ENCODE results near the gene C16orf89. TPM values are rescaled to one million over a fixed set of nuclear protein-coding genes. Genes with fewer than 3 reads are reported as not detected.

C16orf89 gene
- total RNA-seq, 1 experiment from 2014 or later = 0.49 TPM

DNA sequence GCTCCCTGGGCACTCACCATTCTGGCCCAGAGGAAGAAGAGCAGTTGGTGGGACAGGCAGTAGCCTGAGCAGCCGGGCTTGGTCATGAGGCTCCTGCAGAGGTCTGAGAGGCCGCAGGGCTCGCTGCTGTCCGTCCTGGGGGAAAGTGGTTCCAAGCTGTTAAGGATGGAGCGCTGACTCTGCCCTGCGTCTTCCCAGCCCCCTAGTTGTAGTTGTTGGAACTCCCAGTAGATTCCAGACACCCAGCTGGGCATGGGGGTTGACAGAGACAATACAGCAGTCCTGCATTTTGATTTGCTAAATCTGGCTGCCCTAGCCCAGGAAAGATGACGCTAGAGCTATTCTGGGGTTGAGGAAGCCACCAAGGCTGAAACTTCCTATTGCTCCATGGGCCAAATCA is 7.3 kb downstream of the C16orf89 start:
- Histone ChIP-seq H2AFZ (ENCODE audit: low read depth, low read length, poor library complexity, severe bottlenecking) (no peak overlapping the region), H3K4me2 (ENCODE audit: low read length) (no peak overlapping the region), H3K9me2 (ENCODE audit: insufficient read depth) (no peaks in the 10 kb centered on the region), H3K4me1 (ENCODE audit: control insufficient read depth in 1 of 2, insufficient read depth in 2 of 2, low read length in 2 of 2) (peaks cover 0 to 5% of the 10 kb centered on the region in 2 experiments; a peak in 1 of 4 replicates), H3K9me3 (ENCODE audit: control insufficient read depth in 1 of 2, insufficient read depth in 1 of 2, low read depth in 1 of 2, low read length in 2 of 2) (no peaks in the 10 kb centered on the region), H3K4me3 (replicated peaks in 1 of 2; ENCODE audit: low read depth in 1 of 2, low read length in 2 of 2) (no peak overlapping the region), H3K27ac (ENCODE audit: low read depth, low read length) (no peak overlapping the region), H3K79me2 (ENCODE audit: insufficient read depth, low read length) (no peaks in the 10 kb centered on the region), H3K36me3 (ENCODE audit: control insufficient read depth in 1 of 2, insufficient read depth in 2 of 2, low read length in 2 of 2) (no peaks in the 10 kb centered on the region), H3K27me3 (ENCODE audit: insufficient read depth, low read length) (no peaks in the 10 kb centered on the region), H4K20me1 (ENCODE audit: insufficient read depth) (no peaks in the 10 kb centered on the region), H3K9ac (ENCODE audit: low read length) (no peak overlapping the region)
- peak; percentile 56 for ATAC-seq
- CTCF ChIA-PET = interaction anchor here (0.6 to 1.0 kb wide), 2 partner anchors 9 to 204 kb away, joined by 3 to 4 read pairs; no protein-coding TSS in a partner anchor
- BruUV-seq (replicated peaks) = no TSS peak
- no peak for DNase-seq (ENCODE audit: low read depth, low spot score)
- intact Hi-C loops (cut with micrococcal nuclease) = no loop called here
- TF ChIP-seq, protein P1, sequence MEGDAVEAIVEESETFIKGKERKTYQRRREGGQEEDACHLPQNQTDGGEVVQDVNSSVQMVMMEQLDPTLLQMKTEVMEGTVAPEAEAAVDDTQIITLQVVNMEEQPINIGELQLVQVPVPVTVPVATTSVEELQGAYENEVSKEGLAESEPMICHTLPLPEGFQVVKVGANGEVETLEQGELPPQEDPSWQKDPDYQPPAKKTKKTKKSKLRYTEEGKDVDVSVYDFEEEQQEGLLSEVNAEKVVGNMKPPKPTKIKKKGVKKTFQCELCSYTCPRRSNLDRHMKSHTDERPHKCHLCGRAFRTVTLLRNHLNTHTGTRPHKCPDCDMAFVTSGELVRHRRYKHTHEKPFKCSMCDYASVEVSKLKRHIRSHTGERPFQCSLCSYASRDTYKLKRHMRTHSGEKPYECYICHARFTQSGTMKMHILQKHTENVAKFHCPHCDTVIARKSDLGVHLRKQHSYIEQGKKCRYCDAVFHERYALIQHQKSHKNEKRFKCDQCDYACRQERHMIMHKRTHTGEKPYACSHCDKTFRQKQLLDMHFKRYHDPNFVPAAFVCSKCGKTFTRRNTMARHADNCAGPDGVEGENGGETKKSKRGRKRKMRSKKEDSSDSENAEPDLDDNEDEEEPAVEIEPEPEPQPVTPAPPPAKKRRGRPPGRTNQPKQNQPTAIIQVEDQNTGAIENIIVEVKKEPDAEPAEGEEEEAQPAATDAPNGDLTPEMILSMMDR (IDR thresholded peaks at IDR 0.05 in 2 of 3, conservative IDR thresholded peaks at IDR 0.05 in 1 of 3; ENCODE audit: borderline replicate concordance in 1 of 3, insufficient read depth in 1 of 3, low read depth in 2 of 3, low read length in 2 of 3) = peak in 2 of 3 experiments; percentile 37 to 41; a peak in 3 of 6 replicates
- TF ChIP-seq FOSL1 (IDR thresholded peaks at IDR 0.05; ENCODE audit: low read depth) = no peak
- RAD21 ChIA-PET (ENCODE audit: low non-redundant PET in 1 of 2, low total read pairs in 2 of 2, uncharacterized antibody in 2 of 2, unreplicated experiment in 2 of 2) = no interaction called here
- POLR2A ChIA-PET = no interaction called here

DNA sequence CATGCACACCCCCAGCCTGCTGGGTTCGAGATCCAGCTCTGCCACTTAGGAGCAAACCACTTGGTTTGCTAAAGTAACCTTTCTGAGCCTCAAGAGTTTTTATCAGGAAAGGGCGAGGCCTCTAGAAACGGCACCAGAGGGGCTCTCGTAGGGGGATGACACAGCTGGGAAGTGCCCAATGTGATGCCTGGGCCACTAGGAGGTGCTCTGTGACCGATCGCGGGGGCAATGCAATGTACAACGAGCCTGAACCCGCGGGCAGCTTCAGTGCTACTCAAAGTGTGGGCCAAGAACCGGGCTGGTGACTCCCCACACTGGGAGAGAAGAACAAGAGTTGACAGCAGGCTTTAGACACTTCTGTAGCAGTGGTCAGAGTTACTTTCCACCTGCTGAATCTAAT is 9.4 kb downstream of the C16orf89 start:
- H3K4me1 ChIP-seq (ENCODE audit: control insufficient read depth in 1 of 2, insufficient read depth in 2 of 2, low read length in 2 of 2) = peaks cover 0 to 5% of the 10 kb centered on the region in 2 experiments; a peak in 1 of 4 replicates

More for the DNA sequence above, 9.4 kb downstream of the C16orf89 start:
- Histone ChIP-seq H3K79me2 (ENCODE audit: insufficient read depth, low read length) (no peaks in the 10 kb centered on the region), H3K27ac (ENCODE audit: low read depth, low read length) (no peak overlapping the region), H3K4me3 (replicated peaks in 1 of 2; ENCODE audit: low read depth in 1 of 2, low read length in 2 of 2) (no peak overlapping the region), H2AFZ (ENCODE audit: low read depth, low read length, poor library complexity, severe bottlenecking) (no peak overlapping the region), H3K36me3 (ENCODE audit: control insufficient read depth in 1 of 2, insufficient read depth in 2 of 2, low read length in 2 of 2) (no peaks in the 10 kb centered on the region), H4K20me1 (ENCODE audit: insufficient read depth) (no peaks in the 10 kb centered on the region), H3K4me2 (ENCODE audit: low read length) (peak overlapping the region; percentile 3; the same call in 1 of the 2 replicates), H3K27me3 (ENCODE audit: insufficient read depth, low read length) (no peaks in the 10 kb centered on the region), H3K9me3 (ENCODE audit: control insufficient read depth in 1 of 2, insufficient read depth in 1 of 2, low read depth in 1 of 2, low read length in 2 of 2) (no peaks in the 10 kb centered on the region), H3K9ac (ENCODE audit: low read length) (no peak overlapping the region), H3K9me2 (ENCODE audit: insufficient read depth) (no peaks in the 10 kb centered on the region)
- RAD21 ChIA-PET (ENCODE audit: low non-redundant PET in 1 of 2, low total read pairs in 2 of 2, uncharacterized antibody in 2 of 2, unreplicated experiment in 2 of 2) = no interaction called here
- POLR2A ChIA-PET = no interaction called here
- CTCF ChIA-PET = interaction anchor here (0.8 to 1.3 kb wide), 5 partner anchors 9 to 578 kb away, joined by 3 to 8 read pairs (median 3); no protein-coding TSS in a partner anchor
- TF ChIP-seq ELF1 (IDR thresholded peaks at IDR 0.05; ENCODE audit: borderline replicate concordance, low read depth) (no peak), POLR2A (IDR thresholded peaks at IDR 0.05; ENCODE audit: borderline replicate concordance, extremely low read depth, insufficient read depth, insufficient read length) (no peak), RAD21 (IDR thresholded peaks at IDR 0.05; ENCODE audit: low read depth) (peak; percentile 64), SP1 (IDR thresholded peaks at IDR 0.05; ENCODE audit: low read depth) (no peak), SIN3A (IDR thresholded peaks at IDR 0.05; ENCODE audit: low read depth) (no peak)
- TF ChIP-seq, protein P1 (IDR thresholded peaks at IDR 0.05 in 2 of 3, conservative IDR thresholded peaks at IDR 0.05 in 1 of 3; ENCODE audit: borderline replicate concordance in 1 of 3, insufficient read depth in 1 of 3, low read depth in 2 of 3, low read length in 2 of 3) = peak; percentile 44 to 86 (median 82); a peak in 5 of 6 replicates
- TF ChIP-seq, protein P2, sequence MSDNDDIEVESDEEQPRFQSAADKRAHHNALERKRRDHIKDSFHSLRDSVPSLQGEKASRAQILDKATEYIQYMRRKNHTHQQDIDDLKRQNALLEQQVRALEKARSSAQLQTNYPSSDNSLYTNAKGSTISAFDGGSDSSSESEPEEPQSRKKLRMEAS (IDR thresholded peaks at IDR 0.05) = no peak
- peak; percentile 37 for DNase-seq (ENCODE audit: low read depth, low spot score)
- intact Hi-C loops (cut with micrococcal nuclease) = loop anchor here (1.0 kb wide), 1 partner anchor 36 kb away; no protein-coding TSS in a partner anchor
- peak; percentile 96 for ATAC-seq
- BruUV-seq (replicated peaks) = no TSS peak
